ENCODE results near the gene USE1. TPM values are rescaled to one million over a fixed set of nuclear protein-coding genes. Genes with fewer than 3 reads are reported as not detected.

The USE1 gene
- total and polyA plus RNA-seq, 2 experiments from 2014 or later, result 15.5 to 19.4 TPM

- H3K79me2 ChIP-seq (replicated peaks; ENCODE audit: insufficient read depth), result no peaks in the 10 kb centered on the region
- Mint-ChIP-seq H3K36me3 (ENCODE audit: low read depth) (peaks cover 42% of the 10 kb centered on the region), H3K4me1 (peaks cover 5% of the 10 kb centered on the region; the same call in 1 of the 3 replicates), H3K27me3 (ENCODE audit: insufficient read depth, low read depth, poor library complexity) (peaks cover 14% of the 10 kb centered on the region), H3K9me3 (peaks cover 21% of the 10 kb centered on the region; the same call in 2 of the 3 replicates), H3K27ac (no peak overlapping the region), H3K4me3 (no peak overlapping the region)
- TF ChIP-seq STAT1 (IDR thresholded peaks at IDR 0.05; ENCODE audit: unreplicated experiment) (no peak), ZNF462 (CRISPR knock-in tag; IDR thresholded peaks at IDR 0.05) (no peak), ETS1 (IDR thresholded peaks at IDR 0.05) (no peak), REST (IDR thresholded peaks at IDR 0.05; ENCODE audit: unreplicated experiment) (no peak), ZNF331 (CRISPR knock-in tag; IDR thresholded peaks at IDR 0.05; ENCODE audit: low read depth) (no peak), POLR2AphosphoS5 (IDR thresholded peaks at IDR 0.05; ENCODE audit: low read depth) (no peak), CTCF (conservative IDR thresholded peaks at IDR 0.05; ENCODE audit: low read depth in 2 of 2) (no peak), JUNB (IDR thresholded peaks at IDR 0.05; ENCODE audit: unreplicated experiment) (no peak), ZNF114 (CRISPR knock-in tag; IDR thresholded peaks at IDR 0.05) (no peak), CREB1 (CRISPR knock-in tag; IDR thresholded peaks at IDR 0.05; ENCODE audit: low read depth) (no peak), EZH2 (IDR thresholded peaks at IDR 0.05; ENCODE audit: low read depth, unreplicated experiment) (no peak), EZH2phosphoT487 (IDR thresholded peaks at IDR 0.05; ENCODE audit: unreplicated experiment) (no peak)
- no peaks in the 10 kb centered on the region for H4K20me1 ChIP-seq (replicated peaks; ENCODE audit: insufficient read depth)
- H3K36me3 ChIP-seq (ENCODE audit: insufficient read depth), result peaks cover 3% of the 10 kb centered on the region; the same call in 1 of the 2 replicates
- no peak overlapping the region for H3K27ac ChIP-seq (ENCODE audit: low read depth)
- no peaks in the 10 kb centered on the region for H3K4me1 ChIP-seq (ENCODE audit: insufficient read depth)
- H3K4me2 ChIP-seq, result no peak overlapping the region
- no peak overlapping the region for H2AFZ ChIP-seq
- no peak for ATAC-seq
- no peaks in the 10 kb centered on the region for H3K9me2 ChIP-seq (ENCODE audit: insufficient read depth)
- no peaks in the 10 kb centered on the region; the same call in 1 of the 2 replicates for H3F3A ChIP-seq (replicated peaks; ENCODE audit: low read depth)
- no peaks in the 10 kb centered on the region for H3K27me3 ChIP-seq (ENCODE audit: insufficient read depth)
- H3K4me3 ChIP-seq, result no peak overlapping the region
- DNase-seq (ENCODE audit: low spot score), result no peak
Measured at GRCh38 chr19:17256130-17256529, 41.0 kb downstream of the USE1 start.

All from GM23338 (cell line).